HCT116 (cell line): Measurements from ENCODE around the gene ELN. TPM values are rescaled to one million over a fixed set of nuclear protein-coding genes. Genes with fewer than 3 reads are reported as not detected.

Experiments
- ATAC-seq: fragments of 200-7000 bp; cut with Tn5 transposase; 2 replicates; pipeline ENCODE4 v1.9.1; 2020; ENCODE audit warnings: mild to moderate bottlenecking, moderate library complexity
- BruUV-seq: library from RNA; stranded (reverse); fragments of 400-500 nt; replicated peaks from 2 replicates; lab custom pipeline; 2021; lab: Mats Ljungman, UMichigan
- CTCF ChIA-PET: fragments of 300-600 bp; sonication (Branson Sonifier 250); formaldehyde crosslinking; loops from one replicate; lab custom pipeline; 2021; ENCODE audit warnings: antibody characterized with exemption; lab: Charles Lee
- POLR2A ChIA-PET: fragments of 300-600, 350-600 bp; sonication (Branson Sonifier 250); formaldehyde crosslinking; loops from one replicate; lab custom pipeline; 2021; ENCODE audit warnings: antibody characterized with exemption; lab: Charles Lee
- RAD21 ChIA-PET, 2 experiments: fragments of 300-600 bp; sonication (Branson Sonifier 250); formaldehyde crosslinking; loops; one replicate each; lab custom pipeline; 2023; ENCODE audit warnings: low total read pairs in 2 of 2; ENCODE audit not compliant: uncharacterized antibody in 2 of 2, unreplicated experiment in 2 of 2, low non-redundant PET in 1 of 2; lab: Charles Lee
- DNase-seq: peaks from one replicate; pipeline ENCODE4 v3.0.0-alpha.2; 2010; ENCODE audit warnings: low read depth, low spot score
- H2AFZ ChIP-seq: fragments of 200-600 bp; shearing (Covaris generic), sonication (generic); 2 replicates; pipeline ENCODE4 v1.6.1; 2017; ENCODE audit warnings: low read depth, mixed run types, mixed read lengths, antibody characterized with exemption, low read length; ENCODE audit not compliant: poor library complexity, severe bottlenecking
- H3K27ac ChIP-seq: 2 replicates; pipeline ENCODE4 v1.5.1; 2012; ENCODE audit warnings: low read depth, low read length
- H3K27me3 ChIP-seq: fragments of 200-600 bp; sonication (generic); 2 replicates; pipeline ENCODE4 v1.6.1; 2016; ENCODE audit warnings: mixed run types, low read length, mixed read lengths; ENCODE audit not compliant: insufficient read depth
- H3K36me3 ChIP-seq, 2 experiments: fragments of 200-500 bp in 1 of 2; fragments of 200-600 bp in 1 of 2; sonication (Bioruptor generic) in 1 of 2; sonication (generic) in 1 of 2; 2 replicates each; pipeline versions ENCODE4 v1.5.1 to v1.6.1; 2014 to 2016; ENCODE audit warnings: low read length in 2 of 2, inconsistent platforms in 1 of 2, mixed read lengths in 1 of 2, mixed run types in 1 of 2; ENCODE audit not compliant: insufficient read depth in 2 of 2, control insufficient read depth in 1 of 2
- H3K4me1 ChIP-seq, 2 experiments: fragments of 200-600 bp in 1 of 2; sonication (generic) in 1 of 2; 2 replicates each; pipeline versions ENCODE4 v1.5.1 to v1.6.1; 2012 to 2017; ENCODE audit warnings: low read length in 2 of 2, inconsistent platforms in 1 of 2, mild to moderate bottlenecking in 1 of 2, mixed read lengths in 1 of 2, mixed run types in 1 of 2, moderate library complexity in 1 of 2; ENCODE audit not compliant: insufficient read depth in 2 of 2, control insufficient read depth in 1 of 2
- H3K4me2 ChIP-seq: fragments of 200-600 bp; sonication (generic); 2 replicates; pipeline ENCODE4 v1.6.1; 2017; ENCODE audit warnings: mixed run types, low read length, mixed read lengths
- H3K4me3 ChIP-seq, 2 experiments: fragments of 200-600 bp in 1 of 2; sonication (generic) in 1 of 2; replicated peaks in 1 of 2; 2 replicates each; pipeline ENCODE4 v1.5.1; 2011 to 2016; ENCODE audit warnings: low read length in 2 of 2, control low read depth in 1 of 2, low read depth in 1 of 2, mild to moderate bottlenecking in 1 of 2, mixed read lengths in 1 of 2, mixed run types in 1 of 2
- H3K79me2 ChIP-seq: fragments of 200-600 bp; sonication (generic); 2 replicates; pipeline ENCODE4 v1.6.1; 2017; ENCODE audit warnings: mild to moderate bottlenecking, mixed run types, low read length, moderate library complexity, mixed read lengths; ENCODE audit not compliant: insufficient read depth
- H3K9ac ChIP-seq: fragments of 200-600 bp; sonication (generic); 2 replicates; pipeline ENCODE4 v1.6.1; 2016; ENCODE audit warnings: low read length, mixed read lengths
- H3K9me2 ChIP-seq: fragments of 200-600 bp; sonication (generic), shearing (Covaris generic); 2 replicates; pipeline ENCODE4 v1.6.1; 2017; ENCODE audit warnings: mixed run types, mild to moderate bottlenecking, moderate library complexity; ENCODE audit not compliant: insufficient read depth
- H3K9me3 ChIP-seq, 2 experiments: fragments of 200-500 bp in 1 of 2; fragments of 200-600 bp in 1 of 2; sonication (Bioruptor generic) in 1 of 2; sonication (generic) in 1 of 2; 2 replicates each; pipeline ENCODE4 v1.6.1; 2014 to 2017; ENCODE audit warnings: low read length in 2 of 2, mixed read lengths in 2 of 2, inconsistent platforms in 1 of 2, low read depth in 1 of 2, mild to moderate bottlenecking in 1 of 2, mixed run types in 1 of 2, moderate library complexity in 1 of 2; ENCODE audit not compliant: control insufficient read depth in 1 of 2, insufficient read depth in 1 of 2
- H4K20me1 ChIP-seq: fragments of 200-600 bp; sonication (generic), shearing (Covaris generic); 2 replicates; pipeline ENCODE4 v1.6.1; 2017; ENCODE audit warnings: mixed run types, mild to moderate bottlenecking, moderate library complexity; ENCODE audit not compliant: insufficient read depth
- CTCF ChIP-seq, 3 experiments: fragments of 200-600 bp in 1 of 3; sonication (generic) in 1 of 3; IDR thresholded peaks in 2 of 3; conservative IDR thresholded peaks in 1 of 3; 2 replicates each; pipeline ENCODE4 v1.5.1; 2012 to 2017; ENCODE audit warnings: low read depth in 2 of 3, low read length in 2 of 3, antibody characterized with exemption in 1 of 3, borderline replicate concordance in 1 of 3, control low read depth in 1 of 3, mild to moderate bottlenecking in 1 of 3, mixed read lengths in 1 of 3, mixed run types in 1 of 3, moderate library complexity in 1 of 3; ENCODE audit not compliant: insufficient read depth in 1 of 3
- EGR1 ChIP-seq: IDR thresholded peaks from 2 replicates; pipeline ENCODE4 v1.6.1; 2012; ENCODE audit warnings: low read depth
- EZH2 ChIP-seq: fragments of 200-600 bp; sonication (generic); IDR thresholded peaks from 2 replicates; pipeline ENCODE4 v1.6.1; 2017; ENCODE audit warnings: antibody characterized with exemption, mixed run types
- EZH2phosphoT487 ChIP-seq: fragments of 200-600 bp; IDR thresholded peaks from 2 replicates; pipeline ENCODE4 v1.6.1; 2018; ENCODE audit warnings: antibody characterized with exemption, borderline replicate concordance
- FOSL1 ChIP-seq: IDR thresholded peaks from 2 replicates; pipeline ENCODE4 v1.6.1; 2012; ENCODE audit warnings: low read depth
- POLR2A ChIP-seq: IDR thresholded peaks from 2 replicates; pipeline ENCODE4 v1.7.0; 2011; ENCODE audit warnings: borderline replicate concordance; ENCODE audit not compliant: insufficient read depth, insufficient read length; ENCODE audit errors: extremely low read depth
- REST ChIP-seq: IDR thresholded peaks from 2 replicates; pipeline ENCODE4 v1.6.1; 2012; ENCODE audit warnings: low read depth
- SIN3A ChIP-seq: IDR thresholded peaks from 2 replicates; pipeline ENCODE4 v1.6.1; 2012; ENCODE audit warnings: low read depth
- SP1 ChIP-seq: IDR thresholded peaks from 2 replicates; pipeline ENCODE4 v1.6.1; 2012; ENCODE audit warnings: low read depth
- intact Hi-C: fragments of 100-400 bp; cut with micrococcal nuclease; formaldehyde crosslinking; loops from 2 replicates; pipeline ENCODE4 v1.10.0; 2022
- total RNA-seq: library from RNA; stranded (reverse); gene quantifications from one replicate; pipeline ENCODE4 v1.2.1, GENCODE V29; 2021; ENCODE audit not compliant: unreplicated experiment
- TF ChIP-seq, protein P1 (sequence below): IDR thresholded peaks from 2 replicates; pipeline ENCODE4 v1.6.1; 2011; ENCODE audit warnings: mild to moderate bottlenecking, low read length, moderate library complexity; ENCODE audit not compliant: insufficient replicate concordance; ENCODE audit errors: extremely low read depth
- TF ChIP-seq, protein P2 (sequence below): IDR thresholded peaks from 2 replicates; pipeline ENCODE4 v1.6.1; 2012

The ELN gene
- total RNA-seq, 1 experiment from 2014 or later, result 0.17 TPM

GRCh38 chr7:74042746-74043522, 15.0 kb downstream of the ELN start:
- ATAC-seq (no peak), DNase-seq (no peak)
- Histone ChIP-seq H3K36me3 (no peaks in the 10 kb centered on the region), H3K9me2 (no peaks in the 10 kb centered on the region), H2AFZ (no peak overlapping the region), H3K79me2 (no peaks in the 10 kb centered on the region), H3K27me3 (no peaks in the 10 kb centered on the region), H4K20me1 (no peaks in the 10 kb centered on the region), H3K27ac (no peak overlapping the region), H3K9me3 (no peaks in the 10 kb centered on the region), H3K4me2 (no peak overlapping the region), H3K4me3 (no peak overlapping the region), H3K4me1 (peaks cover 6 to 7% of the 10 kb centered on the region in 2 experiments), H3K9ac (no peak overlapping the region)
- TF ChIP-seq EGR1, result no peak
- no peak for TF ChIP-seq SIN3A
- no TSS peak for BruUV-seq
- ChIA-PET POLR2A (no interaction called here), RAD21 (no interaction called here), CTCF (interaction anchor here (1.9 kb wide), 1 partner anchor 16 kb away, joined by 7 read pairs; no protein-coding TSS in a partner anchor)
- intact Hi-C loops, result no loop called here

DNA sequence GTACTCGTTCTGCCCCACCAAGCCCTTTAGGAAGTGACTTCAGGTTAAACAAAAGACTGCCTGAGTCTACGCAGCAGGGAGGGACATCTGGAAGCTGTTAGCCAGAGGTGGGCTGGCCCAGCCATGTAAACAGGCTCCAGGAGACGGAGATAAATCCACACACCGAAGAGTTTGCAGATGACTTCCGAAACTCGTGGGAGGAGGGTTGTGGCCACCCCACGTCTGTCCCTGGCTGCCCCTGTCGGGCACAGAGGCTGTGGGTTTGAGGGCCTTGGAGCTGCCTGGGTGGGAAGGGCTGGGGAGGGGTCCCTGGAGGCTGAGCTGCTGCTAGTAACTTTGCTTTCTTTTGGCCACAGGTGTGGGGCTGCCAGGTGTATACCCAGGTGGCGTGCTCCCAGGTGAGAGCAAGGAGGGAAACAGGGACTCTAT, 15.6 kb downstream of the ELN start:
- Histone ChIP-seq H3K27me3 (no peaks in the 10 kb centered on the region), H4K20me1 (no peaks in the 10 kb centered on the region), H3K27ac (no peak overlapping the region), H3K9ac (no peak overlapping the region), H3K4me3 (no peak overlapping the region), H3K9me2 (no peaks in the 10 kb centered on the region), H3K36me3 (no peaks in the 10 kb centered on the region), H3K4me2 (no peak overlapping the region), H3K4me1 (peaks cover 6 to 7% of the 10 kb centered on the region in 2 experiments), H3K79me2 (no peaks in the 10 kb centered on the region), H3K9me3 (no peaks in the 10 kb centered on the region), H2AFZ (no peak overlapping the region)
- RAD21 ChIA-PET, result no interaction called here
- CTCF ChIA-PET, result interaction anchor here (1.9 kb wide), 1 partner anchor 17 kb away, joined by 7 read pairs; no protein-coding TSS in a partner anchor
- DNase-seq (no peak), ATAC-seq (no peak)
- intact Hi-C loops, result no loop called here
- no peak for TF ChIP-seq EZH2phosphoT487
- TF ChIP-seq REST, result no peak
- no peak for TF ChIP-seq EZH2
- no peak for TF ChIP-seq FOSL1
- no peak for TF ChIP-seq SIN3A
- TF ChIP-seq, protein P1, sequence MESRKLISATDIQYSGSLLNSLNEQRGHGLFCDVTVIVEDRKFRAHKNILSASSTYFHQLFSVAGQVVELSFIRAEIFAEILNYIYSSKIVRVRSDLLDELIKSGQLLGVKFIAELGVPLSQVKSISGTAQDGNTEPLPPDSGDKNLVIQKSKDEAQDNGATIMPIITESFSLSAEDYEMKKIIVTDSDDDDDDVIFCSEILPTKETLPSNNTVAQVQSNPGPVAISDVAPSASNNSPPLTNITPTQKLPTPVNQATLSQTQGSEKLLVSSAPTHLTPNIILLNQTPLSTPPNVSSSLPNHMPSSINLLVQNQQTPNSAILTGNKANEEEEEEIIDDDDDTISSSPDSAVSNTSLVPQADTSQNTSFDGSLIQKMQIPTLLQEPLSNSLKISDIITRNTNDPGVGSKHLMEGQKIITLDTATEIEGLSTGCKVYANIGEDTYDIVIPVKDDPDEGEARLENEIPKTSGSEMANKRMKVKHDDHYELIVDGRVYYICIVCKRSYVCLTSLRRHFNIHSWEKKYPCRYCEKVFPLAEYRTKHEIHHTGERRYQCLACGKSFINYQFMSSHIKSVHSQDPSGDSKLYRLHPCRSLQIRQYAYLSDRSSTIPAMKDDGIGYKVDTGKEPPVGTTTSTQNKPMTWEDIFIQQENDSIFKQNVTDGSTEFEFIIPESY, result no peak
- TF ChIP-seq POLR2A, result no peak
- TF ChIP-seq, protein P2, sequence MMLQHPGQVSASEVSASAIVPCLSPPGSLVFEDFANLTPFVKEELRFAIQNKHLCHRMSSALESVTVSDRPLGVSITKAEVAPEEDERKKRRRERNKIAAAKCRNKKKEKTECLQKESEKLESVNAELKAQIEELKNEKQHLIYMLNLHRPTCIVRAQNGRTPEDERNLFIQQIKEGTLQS, result no peak
- TF ChIP-seq SP1, result no peak
- TF ChIP-seq CTCF (IDR thresholded peaks at IDR 0.05 in 2 of 3, conservative IDR thresholded peaks at IDR 0.05 in 1 of 3; ENCODE audit: borderline replicate concordance in 1 of 3, insufficient read depth in 1 of 3, low read depth in 2 of 3, low read length in 2 of 3), result no peak
- POLR2A ChIA-PET, result no interaction called here
- BruUV-seq, result no TSS peak
